Colon (tissue), 2 donors: ENCODE measurements around the gene LRMDA.
"Not testable (repeated sequence)": the region's sequence is repeated elsewhere in the genome, so short reads cannot be mapped to it uniquely, and the experiment has no call there.

Experiments
- FAIRE-seq: peaks from 2 replicates; lab custom pipeline; 2012; peaks lifted over from hg19 to GRCh38; lab: Jason Lieb, UNC
- donor health status: control.
- donor health status: control.

The LRMDA gene

GRCh38 chr10:76051007-76051936, 619.8 kb downstream of the LRMDA start:
- FAIRE-seq = no peak

- no peak for FAIRE-seq
These were observed 621.5 kb downstream of the LRMDA start for GRCh38 chr10:76052682-76053503.

GRCh38 chr10:76055466-76055865, 624.0 kb downstream of the LRMDA start:
- no peak for FAIRE-seq

- FAIRE-seq = no peak
These were observed 624.5 kb downstream of the LRMDA start for GRCh38 chr10:76055963-76056362.

- not testable (repeated sequence) for FAIRE-seq
These were observed 629.6 kb downstream of the LRMDA start for GRCh38 chr10:76060993-76061392.

GRCh38 chr10:76066457-76066856, 635.0 kb downstream of the LRMDA start:
- FAIRE-seq = no peak

- FAIRE-seq = no peak
These were observed 636.0 kb downstream of the LRMDA start for GRCh38 chr10:76067447-76067846.

GRCh38 chr10:76068856-76069255, 637.4 kb downstream of the LRMDA start:
- FAIRE-seq = no peak

GRCh38 chr10:76070916-76071315, 639.5 kb downstream of the LRMDA start:
- FAIRE-seq = no peak

- no peak for FAIRE-seq
These were observed 640.4 kb downstream of the LRMDA start for GRCh38 chr10:76071653-76072365.

GRCh38 chr10:76072384-76072783, 641.0 kb downstream of the LRMDA start:
- FAIRE-seq = no peak

- no peak for FAIRE-seq
These were observed 642.1 kb downstream of the LRMDA start for GRCh38 chr10:76073524-76073923.

GRCh38 chr10:76074659-76075058, 643.2 kb downstream of the LRMDA start:
- no peak for FAIRE-seq

- no peak for FAIRE-seq
These were observed 649.0 kb downstream of the LRMDA start for GRCh38 chr10:76080451-76080850.

- FAIRE-seq = no peak
These were observed 649.6 kb downstream of the LRMDA start for GRCh38 chr10:76080991-76081390.

GRCh38 chr10:76082232-76082631, 650.8 kb downstream of the LRMDA start:
- no peak for FAIRE-seq

GRCh38 chr10:76082956-76083355, 651.5 kb downstream of the LRMDA start:
- FAIRE-seq = no peak

- FAIRE-seq = no peak
These were observed 653.8 kb downstream of the LRMDA start for GRCh38 chr10:76085002-76085816.

GRCh38 chr10:76085817-76086167, 654.4 kb downstream of the LRMDA start:
- FAIRE-seq = no peak

GRCh38 chr10:76086170-76086760, 654.8 kb downstream of the LRMDA start:
- no peak for FAIRE-seq
